Transverse colon (tissue), 4 donors: ENCODE results near the gene GDF9. TPM values are rescaled to one million over a fixed set of nuclear protein-coding genes. Genes with fewer than 3 reads are reported as not detected.

ENCODE experiments used
- DNase-seq: peaks from one replicate; pipeline ENCODE4 v3.0.0-alpha.2; 2019
- H3K27ac ChIP-seq, 4 donors: fragments of 200-600 bp; sonication (generic); 2 replicates each; pipeline ENCODE4 v1.5.1; 2016 to 2018; ENCODE audit warnings: inconsistent platforms in 4 of 4
- H3K27me3 ChIP-seq: fragments of 200-600 bp; sonication (generic); 2 replicates; pipeline ENCODE4 v1.5.1; 2017; ENCODE audit warnings: inconsistent platforms
- H3K36me3 ChIP-seq, 4 donors: fragments of 200-600 bp; sonication (generic); 2 replicates each; pipeline ENCODE4 v1.5.1; 2017 to 2019; ENCODE audit warnings: inconsistent platforms in 4 of 4
- H3K4me1 ChIP-seq, 4 donors: fragments of 200-600 bp; sonication (generic); 2 replicates each; pipeline ENCODE4 v1.5.1; 2017 to 2020; ENCODE audit warnings: inconsistent platforms in 4 of 4
- H3K4me3 ChIP-seq, 4 donors: fragments of 200-600 bp; sonication (generic); 1 replicate in 1 of 4; 2 replicates in 3 of 4; pipeline versions ENCODE4 v1.5.1 to v1.6.1; 2017 to 2019; ENCODE audit warnings: inconsistent platforms in 4 of 4
- H3K9me3 ChIP-seq, 2 donors: fragments of 200-600 bp; sonication (generic); 2 replicates each; pipeline ENCODE4 v1.5.1; 2017 to 2019; ENCODE audit warnings: inconsistent platforms in 2 of 2
- CTCF ChIP-seq, 5 experiments: fragments of 200-600 bp in 3 of 5; fragments of 450-650 bp in 2 of 5; sonication (generic) in 3 of 5; IDR thresholded peaks; 1 replicate in 2 of 5; 2 replicates in 3 of 5; pipeline ENCODE4 v1.5.1; 2016 to 2017; ENCODE audit warnings: antibody characterized with exemption in 5 of 5, inconsistent platforms in 3 of 5, mild to moderate bottlenecking in 2 of 5, moderate library complexity in 1 of 5
- EP300 ChIP-seq: sonication (generic); formaldehyde crosslinking; IDR thresholded peaks from one replicate; pipeline ENCODE4 v1.6.1; 2017; ENCODE audit warnings: antibody characterized with exemption, low read depth
- POLR2A ChIP-seq: fragments of 450-650 bp; IDR thresholded peaks from one replicate; pipeline ENCODE4 v1.6.1; 2016; ENCODE audit warnings: antibody characterized with exemption, mild to moderate bottlenecking, moderate library complexity
- POLR2AphosphoS5 ChIP-seq, 3 donors: sonication (generic); formaldehyde crosslinking; IDR thresholded peaks; one replicate each; pipeline ENCODE4 v1.6.1; 2016; ENCODE audit warnings: antibody characterized with exemption in 3 of 3
- WGBS, 2 donors: methylation state at CpG; one replicate each; pipeline ENCODE4 v1.1.5; 2018; ENCODE audit warnings: low coverage in 1 of 2; 5-methylcytosine and 5-hydroxymethylcytosine counted together
- in situ Hi-C, 4 donors: fragments of 200-750 bp; cut with MboI; loops; one replicate each; pipeline versions ENCODE4 v1.15.0 to v1.15.1; 2017; ENCODE audit warnings: low sequenced_read_pairs in 3 of 4, low pct_ligation_motif_present in 1 of 4, low pct_unique_long_range_greater_than_20kb in 1 of 4
- intact Hi-C: fragments of 100-400 bp; cut with DNase I; formaldehyde crosslinking; loops from one replicate; pipeline ENCODE4 v1.15.1; 2023; ENCODE audit warnings: low total_unique reads
- total RNA-seq, 4 donors: library from RNA; depleted of rRNA; stranded (reverse); fragments of >200 nt; gene quantifications; one replicate each; pipeline ENCODE4 v1.1.0, GENCODE V29; 2016

The GDF9 gene
- total RNA-seq, 4 donors from 2014 or later: 0.27 to 0.79 TPM; not detected in 2

- H3K4me1 ChIP-seq: peaks cover 0 to 15% (median 0%) of the 10 kb centered on the region in 4 donors
- no peak overlapping the region for H3K4me3 ChIP-seq
- H3K27me3 ChIP-seq: no peaks in the 10 kb centered on the region
- no peak for TF ChIP-seq EP300
- peak in 1 of 5 experiments; percentile 21 for TF ChIP-seq CTCF (IDR thresholded peaks at IDR 0.05)
- TF ChIP-seq POLR2AphosphoS5 (IDR thresholded peaks at IDR 0.05): no peak
- TF ChIP-seq POLR2A: no peak
- intact Hi-C loops (no loop called here), in situ Hi-C loops (no loop called here)
- H3K9me3 ChIP-seq: no peaks in the 10 kb centered on the region
- H3K27ac ChIP-seq: no peak overlapping the region
- no peak for DNase-seq
- WGBS, 2 donors: 68 to 80% methylated on average over 2 of the region's 2 CpGs
- peaks cover 0 to 16% (median 8%) of the 10 kb centered on the region in 4 donors for H3K36me3 ChIP-seq
Measured at GRCh38 chr5:132905938-132906337, 39.7 kb upstream of the GDF9 start.

- no peak for DNase-seq
Measured at GRCh38 chr5:132901730-132902129, 35.5 kb upstream of the GDF9 start.

GRCh38 chr5:132901036-132901435 is 34.8 kb upstream of the GDF9 start:
- no peak overlapping the region for H3K27ac ChIP-seq
- no peak overlapping the region for H3K4me3 ChIP-seq
- no peaks in the 10 kb centered on the region for H3K27me3 ChIP-seq
- in situ Hi-C loops (no loop called here), intact Hi-C loops (no loop called here)
- H3K4me1 ChIP-seq: peaks cover 0 to 9% (median 0%) of the 10 kb centered on the region in 4 donors
- H3K36me3 ChIP-seq: peaks cover 0 to 48% (median 22%) of the 10 kb centered on the region in 4 donors
- TF ChIP-seq POLR2A (no peak), POLR2AphosphoS5 (IDR thresholded peaks at IDR 0.05) (no peak), EP300 (no peak), CTCF (IDR thresholded peaks at IDR 0.05) (no peak)
- no peaks in the 10 kb centered on the region for H3K9me3 ChIP-seq
- DNase-seq: no peak
- 81 to 83% methylated on average over 4 of the region's 4 CpGs for WGBS, 2 donors

More at GRCh38 chr5:132901730-132902129, 35.5 kb upstream of the GDF9 start:
- Histone ChIP-seq H3K27me3 (no peaks in the 10 kb centered on the region), H3K4me1 (peaks cover 0 to 14% (median 0%) of the 10 kb centered on the region in 4 donors), H3K9me3 (no peaks in the 10 kb centered on the region), H3K4me3 (no peak overlapping the region), H3K36me3 (peaks cover 0 to 41% (median 19%) of the 10 kb centered on the region in 4 donors), H3K27ac (no peak overlapping the region)
- TF ChIP-seq POLR2A (no peak), POLR2AphosphoS5 (IDR thresholded peaks at IDR 0.05) (no peak), EP300 (no peak), CTCF (IDR thresholded peaks at IDR 0.05) (no peak)
- 97 to 100% methylated on average over 3 of the region's 3 CpGs for WGBS, 2 donors
- in situ Hi-C loops (no loop called here), intact Hi-C loops (no loop called here)

- no peak for DNase-seq
- no peaks in the 10 kb centered on the region for H3K27me3 ChIP-seq
- H3K4me3 ChIP-seq: no peak overlapping the region
- intact Hi-C loops (no loop called here), in situ Hi-C loops (no loop called here)
- no peak for TF ChIP-seq POLR2A
- TF ChIP-seq EP300: no peak
- TF ChIP-seq CTCF (IDR thresholded peaks at IDR 0.05): no peak
- no peak for TF ChIP-seq POLR2AphosphoS5 (IDR thresholded peaks at IDR 0.05)
- H3K27ac ChIP-seq: no peak overlapping the region
- 30 to 62% methylated on average over 1 to 3 of the region's 3 CpGs for WGBS, 2 donors
- H3K9me3 ChIP-seq: no peaks in the 10 kb centered on the region
- no peaks in the 10 kb centered on the region for H3K4me1 ChIP-seq
- peaks cover 0 to 60% (median 29%) of the 10 kb centered on the region in 4 donors for H3K36me3 ChIP-seq
Measured at GRCh38 chr5:132898094-132898493, 31.8 kb upstream of the GDF9 start.
